K562 (cell line): ENCODE results near the gene MVB12B. TPM values are rescaled to one million over a fixed set of nuclear protein-coding genes. Genes with fewer than 3 reads are reported as not detected.

ENCODE experiments used
- ATAC-seq: fragments of 200-7000 bp; cut with Tn5 transposase; 3 replicates; pipeline ENCODE4 v1.9.1; 2020; ENCODE audit warnings: moderate library complexity
- BruUV-seq: library from RNA; stranded (reverse); fragments of 400-500 nt; replicated peaks from 2 replicates; lab custom pipeline; 2021; lab: Mats Ljungman, UMichigan
- CTCF ChIA-PET: fragments of 300-600 bp; formaldehyde crosslinking; extraction: SDS; loops from one replicate; lab custom pipeline; 2021; ENCODE audit warnings: low intra/inter-chr PET ratio; lab: Yijun Ruan, JAX
- POLR2A ChIA-PET: fragments of 300-600, 350-650 bp; sonication (Branson Sonifier 250); formaldehyde crosslinking; extraction: SDS; loops from one replicate; lab custom pipeline; 2021; ENCODE audit warnings: antibody characterized with exemption, inconsistent platforms; lab: Yijun Ruan, JAX
- DNase-seq, 4 experiments: peaks; one replicate each; pipeline versions ENCODE4 v3.0.0 to v3.0.0-alpha.2; 2011 to 2018; ENCODE audit warnings: low spot score in 3 of 4, mixed read lengths in 3 of 4; ENCODE audit errors: extremely low read depth in 1 of 4
- FAIRE-seq: peaks from 2 replicates; lab custom pipeline; 2011; peaks lifted over from hg19 to GRCh38; lab: Jason Lieb, UNC
- H2AFZ ChIP-seq: 2 replicates; pipeline ENCODE4 v1.6.0; 2011; ENCODE audit warnings: low read depth, low read length, control low read depth, inconsistent platforms
- H3K27ac ChIP-seq: fragments of 200-600 bp; 3 replicates; pipeline ENCODE4 v1.8.0; 2011; ENCODE audit warnings: low read depth, mild to moderate bottlenecking, control low read depth, inconsistent platforms, low read length, moderate library complexity, mixed read lengths; ENCODE audit errors: extremely low read depth
- H3K27me3 ChIP-seq, 2 experiments: fragments of 300-600 bp in 1 of 2; 2 replicates in 1 of 2; 3 replicates in 1 of 2; pipeline versions ENCODE4 v1.6.0 to v1.8.0; 2011; ENCODE audit warnings: inconsistent platforms in 2 of 2, low read length in 2 of 2, mild to moderate bottlenecking in 1 of 2, mixed read lengths in 1 of 2, moderate library complexity in 1 of 2; ENCODE audit not compliant: control insufficient read depth in 2 of 2, insufficient read depth in 2 of 2
- H3K36me3 ChIP-seq: fragments of 300-600 bp; 3 replicates; pipeline ENCODE4 v1.8.0; 2011; ENCODE audit warnings: mild to moderate bottlenecking, low read length, inconsistent platforms; ENCODE audit not compliant: control insufficient read depth, insufficient read depth
- H3K4me1 ChIP-seq, 2 experiments: fragments of 200-600 bp in 1 of 2; replicated peaks in 1 of 2; 2 replicates in 1 of 2; 3 replicates in 1 of 2; pipeline versions ENCODE4 v1.5.1 to v1.8.0; 2011; ENCODE audit warnings: inconsistent platforms in 2 of 2, low read length in 2 of 2, mild to moderate bottlenecking in 1 of 2, mixed read lengths in 1 of 2, moderate library complexity in 1 of 2; ENCODE audit not compliant: control insufficient read depth in 2 of 2, insufficient read depth in 2 of 2
- H3K4me2 ChIP-seq: 2 replicates; pipeline ENCODE4 v1.6.1; 2011; ENCODE audit warnings: low read length, control low read depth, inconsistent platforms, mixed read lengths; ENCODE audit not compliant: insufficient read depth
- H3K4me3 ChIP-seq: fragments of 200-600 bp; sonication (generic), shearing (Covaris generic); 2 replicates; pipeline ENCODE4 v1.5.1; 2016; ENCODE audit warnings: control low read depth, inconsistent platforms
- H3K79me2 ChIP-seq: fragments of 200-600 bp; 3 replicates; pipeline ENCODE4 v1.8.0; 2011; ENCODE audit warnings: low read length, inconsistent platforms; ENCODE audit not compliant: control insufficient read depth, insufficient read depth
- H3K9ac ChIP-seq, 2 experiments: 2 replicates each; pipeline versions ENCODE4 v1.6.0 to v1.6.1; 2011; ENCODE audit warnings: low read depth in 2 of 2, low read length in 2 of 2, control low read depth in 1 of 2, inconsistent platforms in 1 of 2, mild to moderate bottlenecking in 1 of 2, mixed read lengths in 1 of 2; ENCODE audit not compliant: insufficient read depth in 1 of 2
- H3K9me1 ChIP-seq: one replicate; pipeline ENCODE4 v1.6.0; 2011; ENCODE audit warnings: inconsistent platforms, mild to moderate bottlenecking, low read length, moderate library complexity; ENCODE audit not compliant: control insufficient read depth, insufficient read depth
- H3K9me3 ChIP-seq: replicated peaks from 2 replicates; pipeline ENCODE4 v1.5.1; 2011; ENCODE audit warnings: low read depth, low read length, inconsistent platforms; ENCODE audit not compliant: control insufficient read depth, insufficient read depth
- H4K20me1 ChIP-seq: replicated peaks from 2 replicates; pipeline ENCODE4 v1.6.1; 2011; ENCODE audit warnings: low read length, inconsistent platforms, mixed read lengths; ENCODE audit not compliant: control insufficient read depth, insufficient read depth
- ATF1 ChIP-seq, 2 experiments: fragments of 450-650 bp in 1 of 2; IDR thresholded peaks; 2 replicates each; pipeline ENCODE4 v1.6.1; 2016; ENCODE audit warnings: missing compliant biosample characterization in 1 of 2, missing genetic modification characterization in 1 of 2
- FOXK1 ChIP-seq: sonication (generic); formaldehyde crosslinking; IDR thresholded peaks from 2 replicates; pipeline ENCODE4 v1.8.0; 2022; ENCODE audit warnings: missing genetic modification reagents, mild to moderate bottlenecking, borderline replicate concordance
- GATAD2A ChIP-seq: fragments of 450-650 bp; IDR thresholded peaks from 2 replicates; pipeline ENCODE4 v1.6.1; 2017
- HCFC1 ChIP-seq: IDR thresholded peaks from 2 replicates; pipeline ENCODE4 v1.6.1; 2012; ENCODE audit warnings: low read depth, low read length, improper control_type of control experiment
- NRF1 ChIP-seq, 2 experiments: fragments of 450-650 bp; IDR thresholded peaks in 1 of 2; conservative IDR thresholded peaks in 1 of 2; 2 replicates each; pipeline ENCODE4 v1.6.1; 2014; ENCODE audit warnings: mild to moderate bottlenecking in 2 of 2
- PHF20 ChIP-seq: fragments of 450-650 bp; IDR thresholded peaks from 2 replicates; pipeline ENCODE4 v1.6.1; 2018; ENCODE audit not compliant: partially characterized antibody
- TCF7L2 ChIP-seq: fragments of 150-350 bp; IDR thresholded peaks from 2 replicates; pipeline ENCODE4 v1.6.1; 2016; ENCODE audit warnings: low read depth, mild to moderate bottlenecking, low read length, moderate library complexity
- ZNF561 ChIP-seq: fragments of 450-650 bp; formaldehyde crosslinking; conservative IDR thresholded peaks from 2 replicates; pipeline ENCODE4 v1.4.0; 2020; ENCODE audit warnings: mild to moderate bottlenecking, moderate library complexity
- WGBS: fragments of 100-300 bp; shearing (Covaris generic); methylation state at CpG from one replicate; pipeline ENCODE4 v1.1.6; 2016; ENCODE audit warnings: low coverage, mixed read lengths; ENCODE audit not compliant: insufficient coverage; ENCODE audit errors: missing lambda C conversion rate; 5-methylcytosine and 5-hydroxymethylcytosine counted together
- in situ Hi-C: fragments of 300-500 bp; cut with MboI; formaldehyde crosslinking; loops from 4 replicates; pipeline ENCODE4 v1.15.0; 2018; ENCODE audit warnings: inconsistent platforms, mixed read lengths
- intact Hi-C: fragments of 100-400 bp; cut with micrococcal nuclease; formaldehyde crosslinking; loops from 2 replicates; pipeline ENCODE4 v1.14.2; 2022
- polyA plus RNA-seq, 8 experiments: library from polyadenylated mRNA; depleted of rRNA in 4 of 8; stranded (reverse) in 5 of 8; unstranded in 3 of 8; fragments of >200 nt; fragmentation: Nextera tagmentation in 2 of 8; fragmentation: Illumina TruSeq in 1 of 8; extraction: Ambion mirVana in 2 of 8; extraction: Trizol in 1 of 8; gene quantifications; 2 replicates each; pipeline versions ENCODE4 v1.2.1 to v1.2.3, GENCODE V29; 2011 to 2014; ENCODE audit warnings: inconsistent platforms in 1 of 8, missing spikeins in 1 of 8
- total RNA-seq, 7 experiments: library from RNA; depleted of rRNA in 6 of 7; stranded (reverse); fragments of >200 nt in 6 of 7; fragmentation: Illumina TruSeq in 2 of 7; extraction: Trizol in 2 of 7; gene quantifications; 2 replicates each; pipeline versions ENCODE4 v1.2.1 to v1.2.3, GENCODE V29; 2011 to 2021; ENCODE audit warnings: low replicate concordance in 1 of 7
- TF ChIP-seq, protein P1 (sequence below): fragments of 250-450 bp; sonication (Bioruptor Pico); IDR thresholded peaks from 2 replicates; pipeline ENCODE4 v1.9.0; 2021; ENCODE audit warnings: mild to moderate bottlenecking, inconsistent platforms
- TF ChIP-seq, protein P2 (sequence below): IDR thresholded peaks from 2 replicates; pipeline ENCODE4 v1.6.1; 2011; ENCODE audit warnings: borderline replicate concordance, low read depth, mild to moderate bottlenecking, moderate library complexity, low read length; ENCODE audit not compliant: insufficient read depth, poor library complexity, severe bottlenecking
- TF ChIP-seq, protein P3 (sequence below): fragments of 450-650 bp; IDR thresholded peaks from 2 replicates; pipeline ENCODE4 v1.6.1; 2017; ENCODE audit warnings: antibody characterized with exemption
- TF ChIP-seq, protein P4 (sequence below), 3 experiments: fragments of 200-800 bp in 1 of 3; sonication (Bioruptor generic) in 1 of 3; sonication (generic) in 1 of 3; formaldehyde crosslinking in 1 of 3; IDR thresholded peaks; 2 replicates each; pipeline versions ENCODE4 v1.6.1 to v1.8.0; 2016 to 2022; ENCODE audit warnings: mild to moderate bottlenecking in 2 of 3, missing compliant biosample characterization in 2 of 3, missing genetic modification characterization in 2 of 3, missing genetic modification reagents in 1 of 3
- TF ChIP-seq, protein P5 (sequence below): fragments of 450-650 bp; conservative IDR thresholded peaks from 2 replicates; pipeline ENCODE4 v1.6.1; 2016; ENCODE audit warnings: missing genetic modification characterization, low read depth, mild to moderate bottlenecking, control low read depth, missing compliant biosample characterization

Gene MVB12B
- total and polyA plus RNA-seq, 9 of the 15 experiments (the other 6 are each of a cell fraction or from before 2014, with no cell fraction given): not detected

GRCh38 chr9:126401581-126401980, 75.0 kb downstream of the MVB12B start:
- H3K27ac ChIP-seq: no peak overlapping the region
- peaks cover 0 to 6% of the 10 kb centered on the region in 2 experiments; a peak in 1 of 5 replicates for H3K4me1 ChIP-seq
- no peak overlapping the region for H3K4me3 ChIP-seq
- ChIA-PET CTCF (no interaction called here), POLR2A (no interaction called here)
- H3K36me3 ChIP-seq: no peaks in the 10 kb centered on the region
- no peak overlapping the region for H2AFZ ChIP-seq
- H3K4me2 ChIP-seq: no peak overlapping the region
- BruUV-seq: no TSS peak
- in situ Hi-C loops (no loop called here), intact Hi-C loops (no loop called here)
- DNase-seq (no peak), ATAC-seq (no peak), FAIRE-seq (no peak)
- no peaks in the 10 kb centered on the region; the same call in 1 of the 2 replicates for H3K9me3 ChIP-seq
- 2% methylated on average over 12 of the region's 12 CpGs for WGBS
- H3K79me2 ChIP-seq: no peaks in the 10 kb centered on the region
- H4K20me1 ChIP-seq: peaks cover 28% of the 10 kb centered on the region
- H3K9ac ChIP-seq: no peak overlapping the region
- peaks cover 40 to 71% of the 10 kb centered on the region in 2 experiments for H3K27me3 ChIP-seq
- H3K9me1 ChIP-seq: no peaks in the 10 kb centered on the region
- TF ChIP-seq HCFC1 (no peak), NRF1 (conservative IDR thresholded peaks at IDR 0.05 in 1 of 2, IDR thresholded peaks at IDR 0.05 in 1 of 2) (no peak), TCF7L2 (no peak), FOXK1 (no peak), ATF1 (CRISPR knock-in tag; IDR thresholded peaks at IDR 0.05) (no peak), ATF1 (tag; IDR thresholded peaks at IDR 0.05) (no peak), ZNF561 (no peak), PHF20 (no peak), GATAD2A (no peak)
- TF ChIP-seq, protein P1, sequence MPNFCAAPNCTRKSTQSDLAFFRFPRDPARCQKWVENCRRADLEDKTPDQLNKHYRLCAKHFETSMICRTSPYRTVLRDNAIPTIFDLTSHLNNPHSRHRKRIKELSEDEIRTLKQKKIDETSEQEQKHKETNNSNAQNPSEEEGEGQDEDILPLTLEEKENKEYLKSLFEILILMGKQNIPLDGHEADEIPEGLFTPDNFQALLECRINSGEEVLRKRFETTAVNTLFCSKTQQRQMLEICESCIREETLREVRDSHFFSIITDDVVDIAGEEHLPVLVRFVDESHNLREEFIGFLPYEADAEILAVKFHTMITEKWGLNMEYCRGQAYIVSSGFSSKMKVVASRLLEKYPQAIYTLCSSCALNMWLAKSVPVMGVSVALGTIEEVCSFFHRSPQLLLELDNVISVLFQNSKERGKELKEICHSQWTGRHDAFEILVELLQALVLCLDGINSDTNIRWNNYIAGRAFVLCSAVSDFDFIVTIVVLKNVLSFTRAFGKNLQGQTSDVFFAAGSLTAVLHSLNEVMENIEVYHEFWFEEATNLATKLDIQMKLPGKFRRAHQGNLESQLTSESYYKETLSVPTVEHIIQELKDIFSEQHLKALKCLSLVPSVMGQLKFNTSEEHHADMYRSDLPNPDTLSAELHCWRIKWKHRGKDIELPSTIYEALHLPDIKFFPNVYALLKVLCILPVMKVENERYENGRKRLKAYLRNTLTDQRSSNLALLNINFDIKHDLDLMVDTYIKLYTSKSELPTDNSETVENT: no peak
- TF ChIP-seq, protein P2, sequence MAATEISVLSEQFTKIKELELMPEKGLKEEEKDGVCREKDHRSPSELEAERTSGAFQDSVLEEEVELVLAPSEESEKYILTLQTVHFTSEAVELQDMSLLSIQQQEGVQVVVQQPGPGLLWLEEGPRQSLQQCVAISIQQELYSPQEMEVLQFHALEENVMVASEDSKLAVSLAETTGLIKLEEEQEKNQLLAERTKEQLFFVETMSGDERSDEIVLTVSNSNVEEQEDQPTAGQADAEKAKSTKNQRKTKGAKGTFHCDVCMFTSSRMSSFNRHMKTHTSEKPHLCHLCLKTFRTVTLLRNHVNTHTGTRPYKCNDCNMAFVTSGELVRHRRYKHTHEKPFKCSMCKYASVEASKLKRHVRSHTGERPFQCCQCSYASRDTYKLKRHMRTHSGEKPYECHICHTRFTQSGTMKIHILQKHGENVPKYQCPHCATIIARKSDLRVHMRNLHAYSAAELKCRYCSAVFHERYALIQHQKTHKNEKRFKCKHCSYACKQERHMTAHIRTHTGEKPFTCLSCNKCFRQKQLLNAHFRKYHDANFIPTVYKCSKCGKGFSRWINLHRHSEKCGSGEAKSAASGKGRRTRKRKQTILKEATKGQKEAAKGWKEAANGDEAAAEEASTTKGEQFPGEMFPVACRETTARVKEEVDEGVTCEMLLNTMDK: no peak
- TF ChIP-seq, protein P3, sequence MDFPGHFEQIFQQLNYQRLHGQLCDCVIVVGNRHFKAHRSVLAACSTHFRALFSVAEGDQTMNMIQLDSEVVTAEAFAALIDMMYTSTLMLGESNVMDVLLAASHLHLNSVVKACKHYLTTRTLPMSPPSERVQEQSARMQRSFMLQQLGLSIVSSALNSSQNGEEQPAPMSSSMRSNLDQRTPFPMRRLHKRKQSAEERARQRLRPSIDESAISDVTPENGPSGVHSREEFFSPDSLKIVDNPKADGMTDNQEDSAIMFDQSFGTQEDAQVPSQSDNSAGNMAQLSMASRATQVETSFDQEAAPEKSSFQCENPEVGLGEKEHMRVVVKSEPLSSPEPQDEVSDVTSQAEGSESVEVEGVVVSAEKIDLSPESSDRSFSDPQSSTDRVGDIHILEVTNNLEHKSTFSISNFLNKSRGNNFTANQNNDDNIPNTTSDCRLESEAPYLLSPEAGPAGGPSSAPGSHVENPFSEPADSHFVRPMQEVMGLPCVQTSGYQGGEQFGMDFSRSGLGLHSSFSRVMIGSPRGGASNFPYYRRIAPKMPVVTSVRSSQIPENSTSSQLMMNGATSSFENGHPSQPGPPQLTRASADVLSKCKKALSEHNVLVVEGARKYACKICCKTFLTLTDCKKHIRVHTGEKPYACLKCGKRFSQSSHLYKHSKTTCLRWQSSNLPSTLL: no peak
- TF ChIP-seq, protein P4, sequence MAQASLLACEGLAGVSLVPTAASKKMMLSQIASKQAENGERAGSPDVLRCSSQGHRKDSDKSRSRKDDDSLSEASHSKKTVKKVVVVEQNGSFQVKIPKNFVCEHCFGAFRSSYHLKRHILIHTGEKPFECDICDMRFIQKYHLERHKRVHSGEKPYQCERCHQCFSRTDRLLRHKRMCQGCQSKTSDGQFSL (CRISPR knock-in tag; IDR thresholded peaks at IDR 0.05): no peak
- TF ChIP-seq, protein P4 (tag; IDR thresholded peaks at IDR 0.05): no peak
- TF ChIP-seq, protein P5, sequence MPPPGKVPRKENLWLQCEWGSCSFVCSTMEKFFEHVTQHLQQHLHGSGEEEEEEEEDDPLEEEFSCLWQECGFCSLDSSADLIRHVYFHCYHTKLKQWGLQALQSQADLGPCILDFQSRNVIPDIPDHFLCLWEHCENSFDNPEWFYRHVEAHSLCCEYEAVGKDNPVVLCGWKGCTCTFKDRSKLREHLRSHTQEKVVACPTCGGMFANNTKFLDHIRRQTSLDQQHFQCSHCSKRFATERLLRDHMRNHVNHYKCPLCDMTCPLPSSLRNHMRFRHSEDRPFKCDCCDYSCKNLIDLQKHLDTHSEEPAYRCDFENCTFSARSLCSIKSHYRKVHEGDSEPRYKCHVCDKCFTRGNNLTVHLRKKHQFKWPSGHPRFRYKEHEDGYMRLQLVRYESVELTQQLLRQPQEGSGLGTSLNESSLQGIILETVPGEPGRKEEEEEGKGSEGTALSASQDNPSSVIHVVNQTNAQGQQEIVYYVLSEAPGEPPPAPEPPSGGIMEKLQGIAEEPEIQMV: no peak
